Urothelium cell line (cell line): ENCODE results near the gene TNFSF13.

Source experiments
- DNase-seq: peaks from one replicate; pipeline ENCODE4 v3.0.0; 2011; ENCODE audit warnings: low spot score, mixed read lengths
- FAIRE-seq: peaks from 2 replicates; lab custom pipeline; 2011; peaks lifted over from hg19 to GRCh38; lab: Jason Lieb, UNC

TNFSF13 gene

DNA sequence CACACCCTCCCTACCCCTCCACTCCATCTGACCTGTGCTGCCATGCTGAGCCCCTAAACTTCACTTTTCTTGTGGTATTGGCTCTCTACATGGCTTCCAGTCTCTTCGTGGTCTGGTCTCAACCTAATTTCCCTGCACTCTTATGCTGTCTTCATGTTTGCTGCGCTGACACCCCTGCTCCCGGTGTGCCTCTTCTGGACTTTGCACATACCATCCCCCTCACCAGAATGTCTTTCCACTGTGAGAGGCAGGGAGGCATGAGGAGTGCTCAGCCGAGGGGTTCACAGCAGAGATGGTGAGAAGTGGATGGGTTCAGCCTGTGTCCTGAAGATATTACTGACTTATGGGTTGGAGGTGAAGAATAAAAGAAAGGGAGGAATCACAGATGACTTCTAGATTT, 7.2 kb upstream of the TNFSF13 start:
- FAIRE-seq (no peak), DNase-seq (no peak)

DNA sequence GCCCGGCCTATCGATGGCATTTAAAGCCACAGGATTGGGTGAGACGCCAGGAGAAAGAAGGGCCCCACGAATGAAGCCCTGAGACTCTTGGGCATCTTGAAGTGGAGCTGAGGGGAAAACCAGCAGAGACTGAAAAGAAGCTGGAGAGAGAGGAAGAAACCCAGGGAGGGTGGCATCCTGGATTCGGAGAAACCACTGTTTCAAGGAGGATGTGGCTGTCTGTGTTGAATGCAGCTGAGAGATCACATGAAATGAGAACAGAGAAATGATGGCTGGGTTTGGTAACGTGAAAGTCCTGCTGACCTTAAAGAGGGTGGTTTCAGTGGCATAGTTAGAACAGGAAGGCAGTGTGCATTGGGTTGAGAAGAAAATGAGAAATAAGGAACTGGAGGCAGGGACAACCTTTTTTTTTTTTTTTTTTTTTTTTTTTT, 5.9 kb upstream of the TNFSF13 start:
- FAIRE-seq, result no peak
- DNase-seq, result no peak

DNA sequence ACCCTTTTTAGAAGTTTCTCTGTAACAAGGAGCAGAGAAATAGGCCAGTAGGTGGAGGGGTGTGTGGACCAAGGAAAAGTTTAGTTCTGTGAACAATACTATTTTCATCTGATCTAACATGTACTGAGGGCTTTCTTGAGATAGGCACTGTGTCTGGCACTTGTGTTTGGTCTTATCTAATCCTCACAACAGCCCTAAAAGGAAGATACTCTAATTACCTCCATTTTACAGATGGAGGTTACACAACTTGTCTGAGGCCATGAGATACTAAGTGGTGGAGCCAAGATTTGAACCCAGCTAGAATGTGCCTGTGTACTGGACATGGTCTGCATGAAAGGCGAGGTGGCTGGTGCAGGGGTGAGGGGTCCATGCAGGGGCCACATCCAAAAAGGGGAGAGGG, 5.2 kb upstream of the TNFSF13 start:
- FAIRE-seq, result no peak
- no peak for DNase-seq

DNA sequence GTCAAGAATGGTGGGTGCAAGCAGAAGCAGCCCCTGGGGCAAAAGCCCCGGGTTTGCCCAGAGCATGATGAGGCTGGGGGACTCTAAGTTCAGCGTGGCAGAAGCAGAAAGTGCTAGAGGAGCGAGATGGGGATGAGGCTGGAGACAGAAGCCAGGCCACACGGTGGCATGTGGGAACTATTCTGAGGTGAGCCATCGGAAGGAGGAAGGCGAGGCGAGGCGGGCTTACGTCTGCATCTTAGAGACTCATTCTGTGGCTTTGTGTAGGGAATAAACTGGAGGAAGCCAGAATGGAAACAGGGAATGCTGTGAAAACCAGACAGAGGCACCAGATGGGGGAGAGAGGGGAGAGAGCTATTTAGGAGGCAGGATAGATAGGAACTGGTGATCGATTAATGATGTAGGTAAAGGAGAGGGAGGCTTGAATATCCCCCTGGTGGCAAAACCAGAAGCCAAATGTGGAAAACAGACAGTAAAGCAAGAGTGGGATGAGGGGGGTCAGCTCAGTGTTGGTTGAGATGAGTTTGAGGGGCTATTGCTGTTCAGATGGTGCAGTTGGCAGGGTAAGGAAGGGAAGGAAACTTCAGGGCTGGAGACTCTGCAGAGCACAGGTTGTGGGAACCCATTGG, 3.1 kb upstream of the TNFSF13 start:
- DNase-seq (no peak), FAIRE-seq (no peak)

DNA sequence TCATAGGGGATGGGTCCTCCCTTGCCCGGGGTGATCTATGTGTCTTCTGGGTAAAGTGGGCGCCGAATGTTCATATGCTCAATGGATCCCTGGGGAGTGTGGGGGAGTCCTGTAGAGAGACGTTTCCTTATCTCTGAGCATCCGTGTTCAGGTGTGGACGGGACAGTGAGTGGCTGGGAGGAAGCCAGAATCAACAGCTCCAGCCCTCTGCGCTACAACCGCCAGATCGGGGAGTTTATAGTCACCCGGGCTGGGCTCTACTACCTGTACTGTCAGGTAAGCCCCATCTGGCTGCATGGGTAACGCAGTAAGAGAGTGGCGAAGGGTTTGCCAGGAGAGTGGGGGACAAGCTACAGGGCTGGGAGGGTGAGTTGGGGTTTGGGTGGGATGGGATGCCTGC, 1.9 kb upstream of the TNFSF13 start:
- FAIRE-seq (no peak), DNase-seq (no peak)

DNA sequence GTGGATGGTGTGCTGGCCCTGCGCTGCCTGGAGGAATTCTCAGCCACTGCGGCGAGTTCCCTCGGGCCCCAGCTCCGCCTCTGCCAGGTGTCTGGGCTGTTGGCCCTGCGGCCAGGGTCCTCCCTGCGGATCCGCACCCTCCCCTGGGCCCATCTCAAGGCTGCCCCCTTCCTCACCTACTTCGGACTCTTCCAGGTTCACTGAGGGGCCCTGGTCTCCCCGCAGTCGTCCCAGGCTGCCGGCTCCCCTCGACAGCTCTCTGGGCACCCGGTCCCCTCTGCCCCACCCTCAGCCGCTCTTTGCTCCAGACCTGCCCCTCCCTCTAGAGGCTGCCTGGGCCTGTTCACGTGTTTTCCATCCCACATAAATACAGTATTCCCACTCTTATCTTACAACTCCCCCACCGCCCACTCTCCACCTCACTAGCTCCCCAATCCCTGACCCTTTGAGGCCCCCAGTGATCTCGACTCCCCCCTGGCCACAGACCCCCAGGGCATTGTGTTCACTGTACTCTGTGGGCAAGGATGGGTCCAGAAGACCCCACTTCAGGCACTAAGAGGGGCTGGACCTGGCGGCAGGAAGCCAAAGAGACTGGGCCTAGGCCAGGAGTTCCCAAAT, 1.3 kb upstream of the TNFSF13 start:
- DNase-seq, result no peak
- FAIRE-seq, result no peak

DNA sequence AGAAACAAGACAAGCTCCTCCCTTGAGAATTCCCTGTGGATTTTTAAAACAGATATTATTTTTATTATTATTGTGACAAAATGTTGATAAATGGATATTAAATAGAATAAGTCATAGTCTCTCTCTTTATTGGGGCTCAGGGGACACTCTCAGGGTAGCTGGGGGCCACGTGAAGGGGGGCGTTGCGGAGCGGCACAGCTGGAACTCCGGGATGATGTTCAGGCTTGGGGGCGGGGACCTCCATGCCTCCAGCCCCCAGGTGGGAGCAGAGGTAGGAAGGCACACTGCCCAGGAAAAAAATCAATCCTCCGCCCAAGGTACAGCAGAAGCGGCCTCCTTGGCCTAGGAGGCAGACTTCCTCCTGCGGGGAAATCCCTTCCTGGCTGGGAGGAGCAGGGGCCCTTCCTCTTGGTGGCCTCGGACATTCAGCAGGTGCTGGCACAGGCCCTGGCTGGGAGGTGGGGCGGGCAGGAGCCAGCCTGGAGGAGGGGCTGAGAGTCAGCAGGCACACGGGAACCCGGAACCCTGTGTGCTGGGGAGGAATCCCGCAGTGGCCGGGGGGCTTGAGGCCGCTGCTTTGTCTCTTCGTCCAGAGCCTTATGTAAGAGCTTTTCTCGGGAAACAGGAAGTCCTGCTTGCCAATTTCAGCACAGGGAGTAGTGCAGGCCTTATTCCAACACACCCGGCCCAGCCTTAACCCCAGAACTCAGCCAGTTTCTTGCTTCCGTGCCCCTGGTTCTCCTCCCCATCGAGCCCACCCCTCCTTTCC, 591 bp upstream of the TNFSF13 start:
- DNase-seq, result peak; percentile 58
- no peak for FAIRE-seq

DNA sequence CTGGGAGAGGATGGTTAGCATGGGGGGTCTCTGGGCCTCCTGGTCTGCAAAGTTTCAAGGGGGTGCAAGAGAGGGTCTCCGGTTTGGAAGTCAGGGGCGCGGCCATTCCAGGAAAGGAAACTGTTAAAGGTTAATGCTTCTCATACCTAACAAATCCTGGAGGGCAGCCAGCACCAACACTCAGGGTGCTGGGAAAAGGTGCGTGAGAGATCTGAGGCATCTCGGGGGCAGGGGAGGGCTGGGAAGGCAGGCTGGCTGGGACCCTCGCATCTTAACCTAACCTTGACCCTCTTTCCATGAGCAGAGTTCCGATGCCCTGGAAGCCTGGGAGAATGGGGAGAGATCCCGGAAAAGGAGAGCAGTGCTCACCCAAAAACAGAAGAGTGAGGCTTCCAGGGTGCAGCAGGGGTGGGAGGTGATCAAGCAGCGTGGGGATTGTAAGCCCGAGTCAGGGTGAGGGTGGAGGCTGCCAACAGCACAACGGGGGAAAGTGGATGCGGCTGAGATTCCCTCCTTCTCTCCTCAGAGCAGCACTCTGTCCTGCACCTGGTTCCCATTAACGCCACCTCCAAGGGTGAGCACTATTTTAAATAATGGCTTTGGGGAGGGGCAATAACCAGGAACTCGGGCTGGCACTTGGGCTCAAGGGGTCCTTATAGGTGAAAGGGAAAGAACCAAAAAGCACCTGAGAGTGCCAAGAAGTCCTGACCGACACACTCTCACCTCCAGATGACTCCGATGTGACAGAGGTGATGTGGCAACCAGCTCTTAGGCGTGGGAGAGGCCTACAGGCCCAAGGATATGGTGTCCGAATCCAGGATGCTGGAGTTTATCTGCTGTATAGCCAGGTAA, 996 bp downstream of the TNFSF13 start:
- FAIRE-seq (no peak), DNase-seq (no peak)

DNA sequence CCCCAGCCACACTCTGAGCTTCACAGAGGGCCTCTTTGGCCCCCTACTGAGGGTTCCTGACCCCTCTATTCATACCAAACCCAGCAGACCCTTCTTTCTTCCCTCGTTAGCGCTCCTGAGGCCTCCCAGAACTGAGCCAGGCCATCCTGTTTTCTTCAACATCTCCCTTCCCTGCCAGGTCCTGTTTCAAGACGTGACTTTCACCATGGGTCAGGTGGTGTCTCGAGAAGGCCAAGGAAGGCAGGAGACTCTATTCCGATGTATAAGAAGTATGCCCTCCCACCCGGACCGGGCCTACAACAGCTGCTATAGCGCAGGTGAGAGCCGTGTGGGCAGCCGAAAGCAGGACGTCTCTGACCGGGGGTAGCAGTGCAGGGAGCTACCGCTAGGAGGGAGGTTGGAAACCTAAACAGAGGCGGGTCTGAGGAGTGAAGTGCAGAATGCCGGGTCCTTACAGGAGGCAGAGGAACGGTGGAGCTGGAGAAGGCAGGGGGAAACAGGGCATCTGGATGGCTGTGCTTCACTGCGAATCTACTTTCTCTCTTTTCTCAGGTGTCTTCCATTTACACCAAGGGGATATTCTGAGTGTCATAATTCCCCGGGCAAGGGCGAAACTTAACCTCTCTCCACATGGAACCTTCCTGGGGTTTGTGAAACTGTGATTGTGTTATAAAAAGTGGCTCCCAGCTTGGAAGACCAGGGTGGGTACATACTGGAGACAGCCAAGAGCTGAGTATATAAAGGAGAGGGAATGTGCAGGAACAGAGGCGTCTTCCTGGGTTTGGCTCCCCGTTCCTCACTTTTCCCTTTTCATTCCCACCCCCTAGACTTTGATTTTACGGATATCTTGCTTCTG, 1.9 kb downstream of the TNFSF13 start:
- FAIRE-seq (no peak), DNase-seq (peak; percentile 56)

DNA sequence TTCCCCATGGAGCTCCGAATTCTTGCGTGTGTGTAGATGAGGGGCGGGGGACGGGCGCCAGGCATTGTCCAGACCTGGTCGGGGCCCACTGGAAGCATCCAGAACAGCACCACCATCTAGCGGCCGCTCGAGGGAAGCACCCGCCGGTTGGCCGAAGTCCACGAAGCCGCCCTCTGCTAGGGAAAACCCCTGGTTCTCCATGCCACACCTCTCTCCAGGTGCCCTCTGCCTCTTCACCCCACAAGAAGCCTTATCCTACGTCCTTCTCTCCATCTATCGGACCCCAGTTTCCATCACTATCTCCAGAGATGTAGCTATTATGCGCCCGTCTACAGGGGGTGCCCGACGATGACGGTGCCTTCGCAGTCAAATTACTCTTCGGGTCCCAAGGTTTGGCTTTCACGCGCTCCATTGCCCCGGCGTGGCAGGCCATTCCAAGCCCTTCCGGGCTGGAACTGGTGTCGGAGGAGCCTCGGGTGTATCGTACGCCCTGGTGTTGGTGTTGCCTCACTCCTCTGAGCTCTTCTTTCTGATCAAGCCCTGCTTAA, 2.6 kb downstream of the TNFSF13 start:
- peak; percentile 81 for DNase-seq
- no peak for FAIRE-seq

DNA sequence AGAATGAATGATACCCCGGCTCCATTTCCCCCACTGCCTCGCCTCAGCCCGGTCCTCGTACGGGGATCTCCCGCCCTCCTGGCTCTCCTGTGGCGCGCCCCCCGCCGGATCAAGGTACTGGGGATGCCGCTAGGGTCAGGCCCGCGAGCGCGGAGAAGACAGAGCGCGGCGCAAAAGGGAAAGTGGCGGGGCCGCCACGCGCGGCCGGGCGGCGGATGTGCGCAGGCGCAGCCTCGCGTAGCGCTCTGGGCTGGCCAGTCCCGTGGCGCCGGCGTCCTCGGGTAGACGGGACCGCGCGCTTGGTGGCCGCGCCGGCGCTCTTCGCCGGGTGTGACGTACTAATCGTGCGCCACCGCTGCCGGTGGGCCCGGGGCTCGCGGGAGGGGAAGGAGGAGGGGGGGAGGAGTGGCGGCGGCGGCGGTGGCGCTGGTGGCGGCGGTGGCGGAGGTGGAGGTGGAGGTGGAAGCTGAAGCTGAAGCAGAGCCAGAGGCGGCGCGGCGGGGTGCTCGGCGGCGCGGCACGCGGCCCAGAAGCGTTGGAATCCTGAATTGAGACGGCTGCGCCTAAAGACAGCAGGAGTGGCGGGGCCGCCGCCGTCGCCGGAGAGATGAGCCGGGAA, 3.1 kb downstream of the TNFSF13 start, which contains the start of gene SENP3:
Gene SENP3, plus strand, starts transcription at position 331 of the 619 bp plus-strand sequence. CDS start 1,158 bp downstream, outside the sequence.
- FAIRE-seq (no peak), DNase-seq (peak; percentile 95)

DNA sequence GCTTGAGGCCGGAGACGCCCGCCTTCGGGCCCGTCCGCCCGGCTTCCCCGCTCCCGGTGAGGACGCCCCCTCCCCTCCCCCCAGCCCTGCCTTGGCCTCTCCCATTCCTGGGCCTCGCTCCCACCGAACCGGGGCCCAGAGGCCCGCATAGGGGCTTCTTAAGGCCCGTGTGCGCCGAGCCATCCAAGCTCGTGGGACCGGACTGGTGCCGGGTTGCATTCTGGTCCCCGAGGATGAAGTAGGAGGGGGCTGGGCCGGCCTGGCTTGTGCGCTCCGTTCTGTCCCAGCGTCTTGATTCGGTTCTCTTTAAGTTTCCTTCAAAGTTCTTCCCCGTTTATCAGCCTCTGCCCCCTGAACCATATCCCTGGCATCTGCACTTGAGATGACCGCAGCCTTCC, 3.7 kb downstream of the TNFSF13 start:
- DNase-seq (no peak), FAIRE-seq (no peak)

DNA sequence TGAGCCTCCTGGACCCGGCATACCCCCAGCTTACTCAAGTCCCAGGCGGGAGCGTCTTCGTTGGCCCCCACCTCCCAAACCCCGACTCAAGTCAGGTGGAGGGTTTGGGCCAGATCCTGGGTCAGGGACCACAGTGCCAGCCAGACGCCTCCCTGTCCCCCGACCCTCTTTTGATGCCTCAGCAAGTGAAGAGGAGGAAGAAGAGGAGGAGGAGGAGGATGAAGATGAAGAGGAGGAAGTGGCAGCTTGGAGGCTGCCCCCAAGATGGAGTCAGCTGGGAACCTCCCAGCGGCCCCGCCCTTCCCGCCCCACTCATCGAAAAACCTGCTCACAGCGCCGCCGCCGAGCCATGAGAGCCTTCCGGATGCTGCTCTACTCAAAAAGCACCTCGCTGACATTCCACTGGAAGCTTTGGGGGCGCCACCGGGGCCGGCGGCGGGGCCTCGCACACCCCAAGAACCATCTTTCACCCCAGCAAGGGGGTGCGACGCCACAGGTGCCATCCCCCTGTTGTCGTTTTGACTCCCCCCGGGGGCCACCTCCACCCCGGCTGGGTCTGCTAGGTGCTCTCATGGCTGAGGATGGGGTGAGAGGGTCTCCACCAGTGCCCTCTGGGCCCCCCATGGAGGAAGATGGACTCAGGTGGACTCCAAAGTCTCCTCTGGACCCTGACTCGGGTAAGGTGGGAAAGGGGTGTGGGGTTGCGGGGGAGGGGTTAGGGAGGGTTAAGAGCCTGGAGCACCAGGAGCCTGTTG, 4.7 kb downstream of the TNFSF13 start:
- FAIRE-seq (no peak), DNase-seq (no peak)

DNA sequence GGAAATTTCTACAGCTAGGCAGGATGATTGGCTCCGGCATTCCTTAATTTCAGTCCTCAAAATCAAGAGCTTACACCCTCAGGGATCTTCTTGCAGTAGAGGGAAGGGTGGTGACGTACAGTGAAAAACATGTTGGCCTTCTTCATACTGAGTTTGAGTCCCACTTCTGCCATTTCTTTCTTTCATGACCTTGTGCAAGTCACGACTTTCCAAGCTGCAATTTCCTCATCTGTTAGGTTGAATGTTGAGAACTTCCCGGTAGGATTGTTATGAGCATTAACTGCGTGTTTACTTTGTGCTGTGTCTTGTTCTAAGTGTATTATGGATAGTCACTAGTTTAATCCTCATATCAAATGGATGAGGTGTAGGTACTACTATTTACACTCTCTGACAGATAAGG, 11.0 kb downstream of the TNFSF13 start:
- no peak for FAIRE-seq

DNA sequence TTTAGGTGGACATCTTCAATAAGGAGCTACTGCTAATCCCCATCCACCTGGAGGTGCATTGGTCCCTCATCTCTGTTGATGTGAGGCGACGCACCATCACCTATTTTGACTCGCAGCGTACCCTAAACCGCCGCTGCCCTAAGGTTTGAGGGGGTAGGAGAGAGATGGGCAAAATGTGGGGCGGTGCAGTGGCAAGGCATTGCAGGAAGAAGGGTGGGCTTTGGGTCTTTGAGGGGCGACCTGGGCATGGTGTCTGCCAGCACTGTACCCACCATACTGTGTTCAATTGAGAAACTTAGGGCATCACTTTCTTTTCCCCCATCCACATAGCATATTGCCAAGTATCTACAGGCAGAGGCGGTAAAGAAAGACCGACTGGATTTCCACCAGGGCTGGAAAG, 11.8 kb downstream of the TNFSF13 start:
- FAIRE-seq, result no peak
- DNase-seq, result no peak

More for the DNA sequence above, 11.0 kb downstream of the TNFSF13 start:
- no peak for DNase-seq

DNA sequence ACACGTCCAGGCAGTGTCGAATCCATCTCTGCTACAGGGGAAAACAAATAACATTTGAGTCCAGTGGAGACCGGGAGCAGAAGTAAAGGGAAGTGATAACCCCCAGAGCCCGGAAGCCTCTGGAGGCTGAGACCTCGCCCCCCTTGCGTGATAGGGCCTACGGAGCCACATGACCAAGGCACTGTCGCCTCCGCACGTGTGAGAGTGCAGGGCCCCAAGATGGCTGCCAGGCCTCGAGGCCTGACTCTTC, 13.7 kb downstream of the TNFSF13 start:
- FAIRE-seq (no peak), DNase-seq (no peak)

DNA sequence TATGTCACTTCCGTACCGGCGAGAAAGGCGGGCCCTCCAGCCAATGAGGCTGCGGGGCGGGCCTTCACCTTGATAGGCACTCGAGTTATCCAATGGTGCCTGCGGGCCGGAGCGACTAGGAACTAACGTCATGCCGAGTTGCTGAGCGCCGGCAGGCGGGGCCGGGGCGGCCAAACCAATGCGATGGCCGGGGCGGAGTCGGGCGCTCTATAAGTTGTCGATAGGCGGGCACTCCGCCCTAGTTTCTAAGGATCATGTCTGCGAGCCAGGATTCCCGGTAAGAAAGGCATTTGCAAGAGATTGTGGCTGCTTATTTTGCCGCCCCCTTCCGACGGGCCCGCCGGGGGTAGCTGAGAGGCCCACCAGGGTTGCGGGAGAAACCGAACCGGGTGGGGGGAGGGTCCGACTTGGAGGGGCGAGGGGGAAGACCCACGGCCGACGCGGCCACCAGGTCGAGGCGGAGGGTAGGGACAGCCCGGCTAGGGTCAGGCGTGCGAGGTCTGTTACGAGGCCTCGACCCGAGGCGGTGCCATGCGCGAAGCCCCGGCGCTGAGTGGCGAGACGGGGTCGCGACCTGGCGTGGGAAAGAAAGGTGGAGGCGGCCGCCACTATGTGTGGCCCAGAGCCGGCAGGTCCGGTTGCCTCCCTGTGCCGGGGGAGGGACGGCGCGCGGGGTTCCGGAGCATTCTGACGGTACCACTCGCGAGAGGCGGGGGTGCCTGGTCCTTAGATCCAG, 14.2 kb downstream of the TNFSF13 start:
- FAIRE-seq (no peak), DNase-seq (peak; percentile 96)

DNA sequence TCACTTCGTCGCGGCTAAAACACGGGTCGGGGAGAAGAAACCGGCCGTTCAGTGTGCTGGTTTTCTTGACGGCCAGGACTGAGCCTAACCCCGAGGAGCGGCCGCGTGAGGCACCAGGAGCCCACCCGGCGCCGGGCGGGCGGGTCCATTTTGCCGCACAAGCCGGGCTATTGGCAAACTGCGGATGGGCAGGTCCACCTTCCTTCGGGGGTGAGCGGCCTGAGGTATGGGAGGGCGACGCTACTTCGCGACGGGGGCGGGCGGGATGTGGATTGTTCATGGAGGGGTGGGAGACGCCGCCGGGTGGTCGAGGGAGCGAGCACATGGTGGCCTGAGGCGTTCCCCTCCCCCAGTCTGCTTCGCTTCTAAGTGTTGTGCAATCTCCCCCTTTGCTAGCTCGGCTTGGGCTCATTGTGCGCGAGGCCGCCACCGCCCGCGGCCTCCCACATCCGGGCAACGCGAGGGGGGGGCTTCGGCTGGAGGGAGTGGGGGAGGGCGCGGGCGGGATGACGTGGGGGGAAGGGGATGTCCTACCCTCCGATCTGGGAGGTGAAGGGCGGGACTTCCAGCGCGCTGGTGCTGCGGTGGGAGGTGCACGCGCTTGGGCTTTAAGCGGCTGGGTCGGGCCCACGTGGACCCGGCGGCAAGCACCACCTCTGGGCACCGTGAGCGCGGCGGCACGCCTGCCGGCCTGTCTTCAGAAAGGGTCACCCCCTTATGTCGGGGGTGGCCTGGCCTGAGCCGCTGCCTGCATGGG, 15.0 kb downstream of the TNFSF13 start:
- FAIRE-seq (no peak), DNase-seq (peak; percentile 84)
